ENCODE measurements around the gene ARL8A.

- TF ChIP-seq CTCF (IDR thresholded peaks at IDR 0.05) (no peak), POLR2A (IDR thresholded peaks at IDR 0.05) (no peak)
These were observed 7.9 kb upstream of the ARL8A start for GRCh38 chr1:202152399-202152798.

Data from body of pancreas (tissue), 4 donors.